ENCODE data around the gene PEF1.

DNA sequence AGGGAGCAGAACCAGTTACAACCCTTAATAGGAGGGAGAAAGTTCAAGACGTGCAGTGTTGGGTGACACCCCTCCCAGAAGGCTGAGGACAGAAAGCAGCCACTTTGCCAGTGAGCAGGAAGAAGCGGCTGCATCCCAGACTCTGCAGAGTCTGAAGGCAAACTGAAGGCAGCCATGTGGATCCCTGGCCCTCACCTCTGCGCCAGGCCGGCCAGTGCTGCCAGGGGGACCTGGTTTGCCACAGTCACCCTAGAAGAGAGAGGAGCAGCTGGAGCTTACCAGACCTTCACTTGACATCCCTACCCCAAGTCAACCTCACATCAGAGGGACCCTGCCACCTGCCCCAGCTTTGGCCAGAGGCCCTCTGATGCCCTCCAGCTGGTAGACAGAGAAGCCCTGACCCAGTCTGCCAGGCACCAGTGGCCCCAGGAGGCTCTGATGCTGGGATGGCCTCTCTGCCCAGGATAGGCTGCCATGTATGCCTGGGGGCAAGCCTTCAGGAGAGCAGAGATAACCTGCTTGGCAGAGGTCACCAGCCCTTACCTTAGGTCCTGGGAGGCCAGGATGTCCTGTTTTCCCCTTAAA lies 16.3 kb upstream of the PEF1 start:
- no peak for TF ChIP-seq POLR2AphosphoS5 (IDR thresholded peaks at IDR 0.05; ENCODE audit: insufficient read depth in 1 of 2, low read depth in 1 of 2)
- no peak for TF ChIP-seq POLR2A (IDR thresholded peaks at IDR 0.05)
- TF ChIP-seq, protein P1, sequence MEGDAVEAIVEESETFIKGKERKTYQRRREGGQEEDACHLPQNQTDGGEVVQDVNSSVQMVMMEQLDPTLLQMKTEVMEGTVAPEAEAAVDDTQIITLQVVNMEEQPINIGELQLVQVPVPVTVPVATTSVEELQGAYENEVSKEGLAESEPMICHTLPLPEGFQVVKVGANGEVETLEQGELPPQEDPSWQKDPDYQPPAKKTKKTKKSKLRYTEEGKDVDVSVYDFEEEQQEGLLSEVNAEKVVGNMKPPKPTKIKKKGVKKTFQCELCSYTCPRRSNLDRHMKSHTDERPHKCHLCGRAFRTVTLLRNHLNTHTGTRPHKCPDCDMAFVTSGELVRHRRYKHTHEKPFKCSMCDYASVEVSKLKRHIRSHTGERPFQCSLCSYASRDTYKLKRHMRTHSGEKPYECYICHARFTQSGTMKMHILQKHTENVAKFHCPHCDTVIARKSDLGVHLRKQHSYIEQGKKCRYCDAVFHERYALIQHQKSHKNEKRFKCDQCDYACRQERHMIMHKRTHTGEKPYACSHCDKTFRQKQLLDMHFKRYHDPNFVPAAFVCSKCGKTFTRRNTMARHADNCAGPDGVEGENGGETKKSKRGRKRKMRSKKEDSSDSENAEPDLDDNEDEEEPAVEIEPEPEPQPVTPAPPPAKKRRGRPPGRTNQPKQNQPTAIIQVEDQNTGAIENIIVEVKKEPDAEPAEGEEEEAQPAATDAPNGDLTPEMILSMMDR (IDR thresholded peaks at IDR 0.05): no peak

Measured in vagina (tissue), 2 donors.